GM12875 (cell line): ENCODE results near the gene CRIP1.

Experiments used
- H3K4me3 ChIP-seq: one replicate; pipeline ENCODE4 v1.5.1; 2011; ENCODE audit warnings: low read depth, low read length, control low read depth
- CTCF ChIP-seq: IDR thresholded peaks from 2 replicates; pipeline ENCODE4 v1.5.1; 2011; ENCODE audit warnings: low read depth, mild to moderate bottlenecking, control low read depth, inconsistent platforms, low read length, moderate library complexity, borderline replicate concordance; ENCODE audit not compliant: insufficient read depth

CRIP1 gene

GRCh38 chr14:105525326-105525725 lies 38.6 kb downstream of the CRIP1 start:
- TF ChIP-seq CTCF: no peak
- no peak overlapping the region for H3K4me3 ChIP-seq

DNA sequence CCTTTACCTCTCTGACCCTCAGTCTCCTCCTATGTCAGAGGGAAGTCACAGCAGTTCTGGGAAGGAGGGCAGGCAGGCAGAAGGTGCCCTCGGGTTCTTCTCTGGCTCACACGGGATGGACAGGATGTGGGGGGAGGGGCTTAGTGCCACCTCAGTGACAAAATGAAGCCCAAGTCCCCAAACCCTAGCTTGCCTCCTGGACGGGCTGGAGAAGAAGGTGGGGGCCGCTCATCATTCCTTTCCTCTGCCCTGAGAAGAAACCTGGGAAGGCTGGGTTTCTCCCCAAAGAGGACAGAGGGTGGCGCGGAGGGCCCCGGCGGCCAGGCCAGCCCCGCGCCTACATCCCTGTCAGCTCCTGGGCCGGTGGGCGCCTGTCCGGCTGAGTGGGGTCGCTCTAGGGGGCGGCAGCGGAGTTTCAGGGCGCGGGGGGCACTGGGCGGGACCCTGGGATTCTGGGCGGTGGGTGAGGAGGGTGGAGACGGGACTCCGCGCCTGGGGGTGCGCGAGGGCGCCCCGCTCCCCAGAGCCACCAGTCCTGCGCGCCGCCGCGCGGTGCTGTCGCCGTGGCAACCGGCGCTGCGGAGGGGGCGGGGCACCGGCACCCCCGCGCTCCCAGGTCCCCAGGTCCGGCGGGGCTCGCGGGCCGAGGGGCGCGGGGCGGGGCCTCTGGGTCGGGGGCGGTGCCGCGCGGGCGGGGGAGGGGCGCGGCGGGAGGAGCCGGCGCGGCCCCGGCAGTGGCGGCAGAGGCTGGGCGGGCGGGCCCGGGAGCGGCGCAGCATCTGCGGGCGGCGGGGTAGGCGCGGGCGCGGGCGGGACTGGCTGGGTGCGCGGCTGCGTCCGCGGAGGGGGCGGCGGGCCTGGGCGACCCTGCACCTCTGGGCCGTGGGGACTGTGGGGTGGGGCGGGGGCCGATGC lies 39.4 kb downstream of the CRIP1 start, which contains the start of gene TMEM121:
Gene TMEM121 (plus strand): TSS at position 723 of the 915 bp plus-strand sequence. CDS start 2,252 bp downstream, outside the sequence.
- no peak for TF ChIP-seq CTCF
- no peak within 1 kb of the TSS for H3K4me3 ChIP-seq

DNA sequence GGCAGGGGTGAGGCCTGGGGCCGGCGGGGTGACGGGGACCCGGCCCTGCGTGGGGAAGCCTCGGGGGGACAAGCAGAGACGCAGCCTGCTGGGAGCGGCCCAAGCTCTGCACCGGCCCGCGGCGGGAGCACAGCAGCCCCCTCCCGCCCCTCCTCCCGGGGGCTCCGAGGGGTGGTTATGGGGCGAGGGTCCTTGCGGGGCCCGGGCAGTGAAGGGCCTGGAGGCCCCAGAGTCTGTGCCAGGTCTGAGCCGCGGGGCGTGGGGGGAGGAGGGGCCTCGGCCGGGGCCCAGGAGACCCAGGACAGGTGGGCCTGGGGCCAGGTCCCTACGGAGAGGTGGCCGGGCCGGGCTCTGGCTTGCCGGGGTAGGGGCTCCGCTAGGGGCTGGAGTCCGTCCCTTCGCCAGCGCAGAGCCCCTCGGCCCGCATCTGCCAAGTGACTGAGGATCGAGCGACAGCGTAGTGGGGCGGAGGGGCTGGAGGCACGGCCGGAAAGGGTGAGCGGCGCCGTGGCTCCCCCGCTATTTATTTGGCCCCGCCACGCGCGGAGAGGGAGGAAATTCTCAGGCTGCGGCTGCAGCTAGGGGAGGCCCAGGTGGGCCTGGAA lies 40.2 kb downstream of the CRIP1 start:
- no peak overlapping the region for H3K4me3 ChIP-seq
- no peak for TF ChIP-seq CTCF

- no peak overlapping the region for H3K4me3 ChIP-seq
- TF ChIP-seq CTCF: no peak
Observed at GRCh38 chr14:105527381-105527825, 40.7 kb downstream of the CRIP1 start.

- peak; percentile 95 for TF ChIP-seq CTCF
- H3K4me3 ChIP-seq: peak overlapping the region; percentile 55
Observed at GRCh38 chr14:105527826-105528585, 41.3 kb downstream of the CRIP1 start.

- peak overlapping the region; percentile 55 for H3K4me3 ChIP-seq
- TF ChIP-seq CTCF: no peak
Observed at GRCh38 chr14:105528586-105529318, 42.1 kb downstream of the CRIP1 start.
